ENCODE results near the gene WDR76.
A peak's percentile ranks its signal among the peaks of the same experiment; 100 is the strongest.

WDR76 gene

DNA sequence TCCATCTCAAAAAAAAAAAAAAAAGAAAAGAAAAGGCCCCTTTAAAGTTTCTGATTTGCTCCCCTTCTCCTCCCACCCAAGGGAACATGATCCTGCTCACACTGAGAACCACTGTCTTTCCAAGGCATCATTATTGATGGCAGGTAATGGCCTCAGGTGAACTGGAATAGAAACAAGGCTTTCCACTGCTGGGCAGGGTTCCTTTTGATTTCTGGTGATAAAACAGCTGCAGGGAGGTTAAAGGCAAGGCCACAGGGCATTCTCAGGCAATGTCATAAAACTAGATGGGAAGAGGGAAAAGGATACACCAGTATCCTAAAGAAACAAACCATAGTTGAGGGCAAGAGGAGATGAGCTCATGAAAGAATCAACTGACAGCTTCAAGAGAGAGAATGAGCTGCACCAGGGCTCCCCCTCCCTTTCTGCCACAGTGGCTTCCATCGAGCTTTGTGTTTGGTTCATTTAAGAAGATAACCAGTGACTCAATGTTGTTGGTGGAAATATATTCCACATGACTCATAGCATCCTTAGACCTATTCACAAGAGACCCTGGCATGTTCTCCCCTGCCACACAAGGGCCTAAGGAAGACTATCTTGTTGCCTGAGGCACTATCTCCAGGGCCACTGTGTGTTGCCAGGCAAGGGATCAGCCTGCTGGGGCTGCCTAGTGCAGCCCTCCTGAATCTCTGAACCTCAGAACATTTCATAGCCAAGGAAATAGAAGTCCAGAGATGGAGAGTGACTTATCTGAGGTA lies 86.4 kb downstream of the WDR76 start:
- peak; percentile 89 for DNase-seq (ENCODE audit: low read depth in 2 of 2)

DNA sequence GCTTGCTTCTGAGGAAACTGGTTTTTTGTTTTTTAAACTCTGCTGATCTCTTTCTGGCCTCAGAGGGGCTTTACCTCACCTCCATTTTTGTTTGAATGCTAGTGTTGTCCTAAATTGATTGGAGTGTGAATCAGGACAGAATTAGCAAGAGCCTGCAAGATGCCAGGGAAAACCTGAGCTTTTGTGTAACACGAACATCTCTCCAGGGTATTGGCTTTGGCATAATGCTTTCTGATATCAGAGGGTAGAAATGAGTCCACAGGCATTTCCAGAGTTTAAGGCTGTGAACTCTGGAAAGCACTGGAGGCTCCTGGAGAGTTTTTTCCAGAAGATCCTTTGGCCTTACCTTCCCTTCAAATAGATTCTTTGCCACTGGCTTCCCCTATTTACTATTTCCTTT lies 87.1 kb downstream of the WDR76 start:
- DNase-seq (ENCODE audit: low read depth in 2 of 2) = no peak

DNA sequence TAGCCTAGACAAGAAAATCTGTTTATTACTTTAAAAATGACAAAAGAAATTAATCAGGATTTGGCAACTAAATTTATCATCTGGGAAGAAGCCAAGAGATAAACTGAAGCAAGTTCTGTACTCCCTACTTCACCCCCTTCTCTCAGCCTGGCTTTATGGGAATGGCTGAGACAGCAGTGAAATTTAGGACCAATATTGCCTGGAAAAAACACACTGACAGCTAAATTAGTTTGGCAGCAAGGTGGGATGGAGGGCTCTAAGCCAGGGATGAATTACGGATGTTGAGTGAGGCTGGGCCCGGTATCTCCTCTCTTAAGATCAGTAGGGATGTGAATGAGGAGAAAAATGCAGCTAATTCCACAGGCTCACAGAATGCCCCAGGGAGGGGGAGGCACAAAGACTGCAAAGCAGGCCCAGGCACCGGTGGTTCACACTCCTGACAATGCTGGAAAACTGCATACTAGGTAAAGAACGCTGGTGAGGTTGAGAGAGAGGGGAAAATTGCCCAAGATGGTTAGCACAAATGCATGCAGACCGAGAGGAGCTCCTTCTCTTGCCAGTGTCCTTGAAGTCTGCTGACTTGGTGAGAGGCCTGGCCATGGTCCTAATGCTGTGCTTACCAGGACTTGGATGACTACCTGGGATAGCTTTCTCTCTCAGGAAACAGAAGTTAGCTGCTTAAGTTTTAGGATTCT lies 89.0 kb downstream of the WDR76 start:
- DNase-seq (ENCODE audit: low read depth in 2 of 2) = no peak

DNA sequence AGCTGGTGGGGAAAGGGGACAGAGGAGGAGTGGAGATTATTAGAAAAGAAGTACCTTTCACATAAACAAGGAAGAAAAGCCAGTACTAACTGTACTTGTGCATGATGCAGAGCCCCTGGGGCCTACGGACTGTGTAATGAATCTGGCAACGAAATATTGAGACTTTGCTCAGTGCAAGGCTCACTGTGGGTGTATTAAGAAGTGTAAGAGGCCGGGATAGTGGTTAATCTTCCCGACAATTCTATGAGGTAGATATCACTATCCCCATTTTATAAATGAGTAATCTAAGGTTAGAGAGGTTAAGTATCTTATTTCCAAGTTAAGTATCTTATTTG lies 89.5 kb downstream of the WDR76 start:
- DNase-seq (ENCODE audit: low read depth in 2 of 2) = no peak

Measured in fibroblast of skin of left quadriceps (primary cell).